ENCODE measurements around the gene GPC6. TPM values are rescaled to one million over a fixed set of nuclear protein-coding genes. Genes with fewer than 3 reads are reported as not detected.

The GPC6 gene
- total and polyA plus RNA-seq, 4 donors = 5.9 to 29.1 (median 18.2) TPM

DNA sequence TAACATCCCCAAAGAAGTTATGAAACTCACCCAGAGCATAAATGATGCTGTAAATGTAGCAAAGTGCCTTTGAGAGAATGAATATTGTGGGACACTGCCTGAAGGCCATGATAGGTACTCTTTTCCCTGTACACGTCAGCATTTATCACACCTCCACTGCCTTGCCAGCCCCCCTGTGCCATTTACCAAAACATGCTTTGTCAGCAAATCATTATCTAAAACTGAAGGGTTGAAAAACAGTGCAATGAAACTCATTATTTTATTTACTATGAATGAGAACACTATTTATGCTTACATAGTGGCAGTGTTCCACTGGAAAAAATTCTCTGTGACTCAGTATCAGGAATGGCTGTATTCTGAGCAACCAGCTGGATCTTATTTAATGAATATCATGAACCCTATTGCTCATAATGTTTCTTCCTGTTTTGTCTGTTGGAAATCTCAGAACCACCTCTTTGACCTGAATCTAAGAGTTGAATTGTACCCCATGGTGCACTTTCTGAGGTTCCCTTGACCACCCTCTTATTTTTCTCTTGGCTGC, 688.7 kb downstream of the GPC6 start:
- 76% methylated on average over 1 of the region's 1 CpG for whole genome bisulfite sequencing
- Histone ChIP-seq H3K4me3 (ENCODE audit: low read depth in 1 of 3, low read length in 3 of 3) (no peak overlapping the region), H3K27me3 (ENCODE audit: control insufficient read depth in 4 of 4, insufficient read depth in 4 of 4, low read length in 3 of 4) (no peaks in the 10 kb centered on the region), H3K4me1 (ENCODE audit: control insufficient read depth in 4 of 4, insufficient read depth in 4 of 4, low read length in 3 of 4) (no peaks in the 10 kb centered on the region), H3K9ac (ENCODE audit: low read depth in 1 of 2, low read length in 2 of 2) (no peak overlapping the region), H3K27ac (ENCODE audit: low read depth in 1 of 2, low read length in 2 of 2) (peak overlapping the region in 1 of 2 donors; percentile 50), H3K36me3 (ENCODE audit: control insufficient read depth in 4 of 4, insufficient read depth in 3 of 4, low read depth in 1 of 4, low read length in 3 of 4) (no peaks in the 10 kb centered on the region), H3K9me3 (ENCODE audit: control insufficient read depth in 4 of 4, low read length in 3 of 4) (no peaks in the 10 kb centered on the region)
- TF ChIP-seq, protein P1, sequence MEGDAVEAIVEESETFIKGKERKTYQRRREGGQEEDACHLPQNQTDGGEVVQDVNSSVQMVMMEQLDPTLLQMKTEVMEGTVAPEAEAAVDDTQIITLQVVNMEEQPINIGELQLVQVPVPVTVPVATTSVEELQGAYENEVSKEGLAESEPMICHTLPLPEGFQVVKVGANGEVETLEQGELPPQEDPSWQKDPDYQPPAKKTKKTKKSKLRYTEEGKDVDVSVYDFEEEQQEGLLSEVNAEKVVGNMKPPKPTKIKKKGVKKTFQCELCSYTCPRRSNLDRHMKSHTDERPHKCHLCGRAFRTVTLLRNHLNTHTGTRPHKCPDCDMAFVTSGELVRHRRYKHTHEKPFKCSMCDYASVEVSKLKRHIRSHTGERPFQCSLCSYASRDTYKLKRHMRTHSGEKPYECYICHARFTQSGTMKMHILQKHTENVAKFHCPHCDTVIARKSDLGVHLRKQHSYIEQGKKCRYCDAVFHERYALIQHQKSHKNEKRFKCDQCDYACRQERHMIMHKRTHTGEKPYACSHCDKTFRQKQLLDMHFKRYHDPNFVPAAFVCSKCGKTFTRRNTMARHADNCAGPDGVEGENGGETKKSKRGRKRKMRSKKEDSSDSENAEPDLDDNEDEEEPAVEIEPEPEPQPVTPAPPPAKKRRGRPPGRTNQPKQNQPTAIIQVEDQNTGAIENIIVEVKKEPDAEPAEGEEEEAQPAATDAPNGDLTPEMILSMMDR (IDR thresholded peaks at IDR 0.05; ENCODE audit: low read depth, low read length, missing input control) = no peak
- TF ChIP-seq, protein P2, sequence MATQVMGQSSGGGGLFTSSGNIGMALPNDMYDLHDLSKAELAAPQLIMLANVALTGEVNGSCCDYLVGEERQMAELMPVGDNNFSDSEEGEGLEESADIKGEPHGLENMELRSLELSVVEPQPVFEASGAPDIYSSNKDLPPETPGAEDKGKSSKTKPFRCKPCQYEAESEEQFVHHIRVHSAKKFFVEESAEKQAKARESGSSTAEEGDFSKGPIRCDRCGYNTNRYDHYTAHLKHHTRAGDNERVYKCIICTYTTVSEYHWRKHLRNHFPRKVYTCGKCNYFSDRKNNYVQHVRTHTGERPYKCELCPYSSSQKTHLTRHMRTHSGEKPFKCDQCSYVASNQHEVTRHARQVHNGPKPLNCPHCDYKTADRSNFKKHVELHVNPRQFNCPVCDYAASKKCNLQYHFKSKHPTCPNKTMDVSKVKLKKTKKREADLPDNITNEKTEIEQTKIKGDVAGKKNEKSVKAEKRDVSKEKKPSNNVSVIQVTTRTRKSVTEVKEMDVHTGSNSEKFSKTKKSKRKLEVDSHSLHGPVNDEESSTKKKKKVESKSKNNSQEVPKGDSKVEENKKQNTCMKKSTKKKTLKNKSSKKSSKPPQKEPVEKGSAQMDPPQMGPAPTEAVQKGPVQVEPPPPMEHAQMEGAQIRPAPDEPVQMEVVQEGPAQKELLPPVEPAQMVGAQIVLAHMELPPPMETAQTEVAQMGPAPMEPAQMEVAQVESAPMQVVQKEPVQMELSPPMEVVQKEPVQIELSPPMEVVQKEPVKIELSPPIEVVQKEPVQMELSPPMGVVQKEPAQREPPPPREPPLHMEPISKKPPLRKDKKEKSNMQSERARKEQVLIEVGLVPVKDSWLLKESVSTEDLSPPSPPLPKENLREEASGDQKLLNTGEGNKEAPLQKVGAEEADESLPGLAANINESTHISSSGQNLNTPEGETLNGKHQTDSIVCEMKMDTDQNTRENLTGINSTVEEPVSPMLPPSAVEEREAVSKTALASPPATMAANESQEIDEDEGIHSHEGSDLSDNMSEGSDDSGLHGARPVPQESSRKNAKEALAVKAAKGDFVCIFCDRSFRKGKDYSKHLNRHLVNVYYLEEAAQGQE (IDR thresholded peaks at IDR 0.05) = no peak
- TF ChIP-seq RXRA (IDR thresholded peaks at IDR 0.05) (peak in 1 of 2 donors; percentile 6), SP1 (IDR thresholded peaks at IDR 0.05) (no peak)
- no peak for DNase-seq (ENCODE audit: low spot score)

DNA sequence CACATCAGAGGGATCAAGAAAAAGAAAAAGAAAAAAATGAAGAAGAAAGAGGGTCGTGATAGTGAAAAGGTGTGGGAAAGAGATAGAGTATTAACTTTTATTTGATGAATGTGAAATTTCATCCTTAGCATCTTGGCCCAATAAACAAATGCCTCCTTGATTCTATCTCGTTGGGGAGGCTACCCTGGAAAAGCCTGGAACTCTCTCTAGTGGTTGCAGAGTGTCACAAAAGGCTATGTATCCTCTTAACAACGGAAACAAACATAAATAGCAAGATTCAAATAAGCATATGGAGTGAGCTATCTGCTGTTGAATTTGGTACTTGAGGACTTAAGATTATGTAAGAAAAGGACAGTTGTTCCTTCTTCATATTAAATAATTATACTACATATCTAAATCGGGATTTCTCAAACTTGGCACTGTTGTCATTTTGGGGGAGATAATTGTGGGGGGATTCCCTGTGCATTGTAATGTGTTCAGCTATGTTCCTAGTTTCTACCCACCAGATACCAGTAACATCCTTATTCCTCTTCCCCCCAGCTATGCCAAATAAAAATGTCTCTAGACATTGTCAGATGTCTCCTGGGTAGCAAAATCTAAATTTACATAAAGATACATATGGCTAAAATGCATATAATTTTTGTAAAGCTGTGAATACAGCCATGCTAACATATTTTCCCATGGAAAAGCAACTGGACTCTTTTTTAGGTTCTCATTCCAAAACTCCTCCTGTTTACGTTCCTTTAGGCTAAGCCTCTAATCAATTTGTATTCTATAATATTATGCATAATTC, 695.7 kb downstream of the GPC6 start:
- WGBS = 85% methylated on average over 5 of the region's 5 CpGs

More for the DNA sequence above, 695.7 kb downstream of the GPC6 start:
- no peaks in the 10 kb centered on the region for H3K27me3 ChIP-seq (ENCODE audit: control insufficient read depth in 4 of 4, insufficient read depth in 4 of 4, low read length in 3 of 4)
- no peaks in the 10 kb centered on the region for H3K4me1 ChIP-seq (ENCODE audit: control insufficient read depth in 4 of 4, insufficient read depth in 4 of 4, low read length in 3 of 4)
- no peak overlapping the region for H3K4me3 ChIP-seq (ENCODE audit: low read depth in 1 of 3, low read length in 3 of 3)
- no peak for DNase-seq (ENCODE audit: low spot score)
- no peaks in the 10 kb centered on the region for H3K36me3 ChIP-seq (ENCODE audit: control insufficient read depth in 4 of 4, insufficient read depth in 3 of 4, low read depth in 1 of 4, low read length in 3 of 4)
- H3K9ac ChIP-seq (ENCODE audit: low read depth in 1 of 2, low read length in 2 of 2) = no peak overlapping the region
- H3K27ac ChIP-seq (ENCODE audit: low read depth in 1 of 2, low read length in 2 of 2) = no peak overlapping the region
- no peaks in the 10 kb centered on the region for H3K9me3 ChIP-seq (ENCODE audit: control insufficient read depth in 4 of 4, low read length in 3 of 4)
- no peak for TF ChIP-seq HNF4A (conservative IDR thresholded peaks at IDR 0.05)
- TF ChIP-seq EGR1 (IDR thresholded peaks at IDR 0.05; ENCODE audit: low read depth in 2 of 2) = no peak
- TF ChIP-seq RAD21 (IDR thresholded peaks at IDR 0.05) = no peak
- TF ChIP-seq, protein P1 (IDR thresholded peaks at IDR 0.05; ENCODE audit: low read depth, low read length, missing input control) = no peak
- TF ChIP-seq SP1 (IDR thresholded peaks at IDR 0.05) = no peak
- no peak for TF ChIP-seq ZBTB33 (IDR thresholded peaks at IDR 0.05)
- no peak for TF ChIP-seq RXRA (IDR thresholded peaks at IDR 0.05)
- TF ChIP-seq NR2F2 (IDR thresholded peaks at IDR 0.05) = no peak
- TF ChIP-seq, protein P3, sequence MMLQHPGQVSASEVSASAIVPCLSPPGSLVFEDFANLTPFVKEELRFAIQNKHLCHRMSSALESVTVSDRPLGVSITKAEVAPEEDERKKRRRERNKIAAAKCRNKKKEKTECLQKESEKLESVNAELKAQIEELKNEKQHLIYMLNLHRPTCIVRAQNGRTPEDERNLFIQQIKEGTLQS (IDR thresholded peaks at IDR 0.05) = no peak
- no peak for TF ChIP-seq MAX (IDR thresholded peaks at IDR 0.05)

Measured in liver (tissue), 9 donors.